HG02973 (cell line): Measurements from ENCODE around the gene FBXL13.
"Not testable (repeated sequence)": the region's sequence is repeated elsewhere in the genome, so short reads cannot be mapped to it uniquely, and the experiment has no call there.

Experiments
- ATAC-seq: cut with Tn5 transposase; IDR thresholded peaks from one replicate; pipeline ENCODE4 v1.9.1; 2021; ENCODE audit warnings: moderate library complexity; ENCODE audit not compliant: unreplicated experiment

FBXL13 gene

GRCh38 chr7:103031024-103031423, 43.6 kb downstream of the FBXL13 start:
- no peak for ATAC-seq

- ATAC-seq = no peak
These were observed 49.3 kb downstream of the FBXL13 start for GRCh38 chr7:103025341-103025740.

- not testable (repeated sequence) for ATAC-seq
These were observed 51.0 kb downstream of the FBXL13 start for GRCh38 chr7:103023578-103023977.

GRCh38 chr7:103021490-103021889, 53.1 kb downstream of the FBXL13 start:
- ATAC-seq = not testable (repeated sequence)

GRCh38 chr7:103020876-103021275, 53.7 kb downstream of the FBXL13 start:
- ATAC-seq = not testable (repeated sequence)

GRCh38 chr7:103018295-103018694, 56.3 kb downstream of the FBXL13 start:
- ATAC-seq = not testable (repeated sequence)

- ATAC-seq = no peak
These were observed 62.9 kb downstream of the FBXL13 start for GRCh38 chr7:103011650-103012049.

GRCh38 chr7:103010211-103010610, 64.4 kb downstream of the FBXL13 start:
- ATAC-seq = no peak

GRCh38 chr7:103009466-103010185, 65.0 kb downstream of the FBXL13 start:
- no peak for ATAC-seq

GRCh38 chr7:103003004-103003403, 71.6 kb downstream of the FBXL13 start:
- ATAC-seq = no peak

- no peak for ATAC-seq
These were observed 73.4 kb downstream of the FBXL13 start for GRCh38 chr7:103001210-103001609.

- ATAC-seq = no peak
These were observed 77.6 kb downstream of the FBXL13 start for GRCh38 chr7:102996957-102997356.

- ATAC-seq = not testable (repeated sequence)
These were observed 79.0 kb downstream of the FBXL13 start for GRCh38 chr7:102995609-102996008.

GRCh38 chr7:102994567-102994966, 80.0 kb downstream of the FBXL13 start:
- ATAC-seq = no peak

GRCh38 chr7:102993718-102994029, 80.9 kb downstream of the FBXL13 start:
- no peak for ATAC-seq

- ATAC-seq = no peak
These were observed 81.5 kb downstream of the FBXL13 start for GRCh38 chr7:102992938-102993717.

GRCh38 chr7:102992509-102992937, 82.1 kb downstream of the FBXL13 start:
- ATAC-seq = no peak

GRCh38 chr7:102991540-102992214, 82.9 kb downstream of the FBXL13 start:
- no peak for ATAC-seq

- ATAC-seq = no peak
These were observed 83.5 kb downstream of the FBXL13 start for GRCh38 chr7:102991077-102991539.

- no peak for ATAC-seq
These were observed 84.0 kb downstream of the FBXL13 start for GRCh38 chr7:102990642-102991041.
